ENCODE results near the gene CXCL10. TPM values are rescaled to one million over a fixed set of nuclear protein-coding genes. Genes with fewer than 3 reads are reported as not detected.

Gene CXCL10
- total and polyA plus RNA-seq, 9 of the 15 experiments (the other 6 are each of a cell fraction or from before 2014, with no cell fraction given), result 0.06 to 0.18 (median 0.08) TPM; not detected in 6

DNA sequence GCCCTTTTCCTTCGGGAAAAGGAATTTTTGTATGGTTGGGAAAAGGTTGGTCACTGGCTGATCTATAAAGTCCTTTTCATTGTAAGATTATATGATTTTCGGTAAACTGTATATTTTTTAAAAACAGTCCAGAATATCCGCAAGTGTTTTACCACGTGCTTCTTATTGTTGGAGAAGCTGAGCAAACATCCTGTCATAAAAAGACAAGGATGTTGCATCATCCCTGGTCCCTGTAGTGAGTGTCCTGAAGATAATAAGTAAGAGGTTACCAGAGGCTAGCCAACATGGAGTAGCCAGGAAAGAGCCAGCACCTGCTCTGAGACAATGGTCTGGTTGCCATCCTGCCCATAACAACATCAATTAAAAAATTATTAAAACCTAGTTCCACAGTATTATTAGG lies 21.1 kb downstream of the CXCL10 start (continued):
- TF ChIP-seq, protein P1, sequence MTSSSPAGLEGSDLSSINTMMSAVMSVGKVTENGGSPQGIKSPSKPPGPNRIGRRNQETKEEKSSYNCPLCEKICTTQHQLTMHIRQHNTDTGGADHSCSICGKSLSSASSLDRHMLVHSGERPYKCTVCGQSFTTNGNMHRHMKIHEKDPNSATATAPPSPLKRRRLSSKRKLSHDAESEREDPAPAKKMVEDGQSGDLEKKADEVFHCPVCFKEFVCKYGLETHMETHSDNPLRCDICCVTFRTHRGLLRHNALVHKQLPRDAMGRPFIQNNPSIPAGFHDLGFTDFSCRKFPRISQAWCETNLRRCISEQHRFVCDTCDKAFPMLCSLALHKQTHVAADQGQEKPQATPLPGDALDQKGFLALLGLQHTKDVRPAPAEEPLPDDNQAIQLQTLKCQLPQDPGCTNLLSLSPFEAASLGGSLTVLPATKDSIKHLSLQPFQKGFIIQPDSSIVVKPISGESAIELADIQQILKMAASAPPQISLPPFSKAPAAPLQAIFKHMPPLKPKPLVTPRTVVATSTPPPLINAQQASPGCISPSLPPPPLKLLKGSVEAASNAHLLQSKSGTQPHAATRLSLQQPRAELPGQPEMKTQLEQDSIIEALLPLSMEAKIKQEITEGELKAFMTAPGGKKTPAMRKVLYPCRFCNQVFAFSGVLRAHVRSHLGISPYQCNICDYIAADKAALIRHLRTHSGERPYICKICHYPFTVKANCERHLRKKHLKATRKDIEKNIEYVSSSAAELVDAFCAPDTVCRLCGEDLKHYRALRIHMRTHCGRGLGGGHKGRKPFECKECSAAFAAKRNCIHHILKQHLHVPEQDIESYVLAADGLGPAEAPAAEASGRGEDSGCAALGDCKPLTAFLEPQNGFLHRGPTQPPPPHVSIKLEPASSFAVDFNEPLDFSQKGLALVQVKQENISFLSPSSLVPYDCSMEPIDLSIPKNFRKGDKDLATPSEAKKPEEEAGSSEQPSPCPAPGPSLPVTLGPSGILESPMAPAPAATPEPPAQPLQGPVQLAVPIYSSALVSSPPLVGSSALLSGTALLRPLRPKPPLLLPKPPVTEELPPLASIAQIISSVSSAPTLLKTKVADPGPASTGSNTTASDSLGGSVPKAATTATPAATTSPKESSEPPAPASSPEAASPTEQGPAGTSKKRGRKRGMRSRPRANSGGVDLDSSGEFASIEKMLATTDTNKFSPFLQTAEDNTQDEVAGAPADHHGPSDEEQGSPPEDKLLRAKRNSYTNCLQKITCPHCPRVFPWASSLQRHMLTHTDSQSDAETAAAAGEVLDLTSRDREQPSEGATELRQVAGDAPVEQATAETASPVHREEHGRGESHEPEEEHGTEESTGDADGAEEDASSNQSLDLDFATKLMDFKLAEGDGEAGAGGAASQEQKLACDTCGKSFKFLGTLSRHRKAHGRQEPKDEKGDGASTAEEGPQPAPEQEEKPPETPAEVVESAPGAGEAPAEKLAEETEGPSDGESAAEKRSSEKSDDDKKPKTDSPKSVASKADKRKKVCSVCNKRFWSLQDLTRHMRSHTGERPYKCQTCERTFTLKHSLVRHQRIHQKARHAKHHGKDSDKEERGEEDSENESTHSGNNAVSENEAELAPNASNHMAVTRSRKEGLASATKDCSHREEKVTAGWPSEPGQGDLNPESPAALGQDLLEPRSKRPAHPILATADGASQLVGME (CRISPR knock-in tag; IDR thresholded peaks at IDR 0.05), result 0 out of 2 replicates have a peak, but pooled peaks have one; percentile 7
- 0 out of 2 replicates have a peak, but pooled peaks have one; percentile 11 for TF ChIP-seq ZNF766 (CRISPR knock-in tag; conservative IDR thresholded peaks at IDR 0.05)
- peak; percentile 83 for TF ChIP-seq ATF7 (IDR thresholded peaks at IDR 0.05)
- 0 out of 2 replicates have a peak, but pooled peaks have one; percentile 43 for TF ChIP-seq ZNF592 (IDR thresholded peaks at IDR 0.05)
- TF ChIP-seq, protein P2, sequence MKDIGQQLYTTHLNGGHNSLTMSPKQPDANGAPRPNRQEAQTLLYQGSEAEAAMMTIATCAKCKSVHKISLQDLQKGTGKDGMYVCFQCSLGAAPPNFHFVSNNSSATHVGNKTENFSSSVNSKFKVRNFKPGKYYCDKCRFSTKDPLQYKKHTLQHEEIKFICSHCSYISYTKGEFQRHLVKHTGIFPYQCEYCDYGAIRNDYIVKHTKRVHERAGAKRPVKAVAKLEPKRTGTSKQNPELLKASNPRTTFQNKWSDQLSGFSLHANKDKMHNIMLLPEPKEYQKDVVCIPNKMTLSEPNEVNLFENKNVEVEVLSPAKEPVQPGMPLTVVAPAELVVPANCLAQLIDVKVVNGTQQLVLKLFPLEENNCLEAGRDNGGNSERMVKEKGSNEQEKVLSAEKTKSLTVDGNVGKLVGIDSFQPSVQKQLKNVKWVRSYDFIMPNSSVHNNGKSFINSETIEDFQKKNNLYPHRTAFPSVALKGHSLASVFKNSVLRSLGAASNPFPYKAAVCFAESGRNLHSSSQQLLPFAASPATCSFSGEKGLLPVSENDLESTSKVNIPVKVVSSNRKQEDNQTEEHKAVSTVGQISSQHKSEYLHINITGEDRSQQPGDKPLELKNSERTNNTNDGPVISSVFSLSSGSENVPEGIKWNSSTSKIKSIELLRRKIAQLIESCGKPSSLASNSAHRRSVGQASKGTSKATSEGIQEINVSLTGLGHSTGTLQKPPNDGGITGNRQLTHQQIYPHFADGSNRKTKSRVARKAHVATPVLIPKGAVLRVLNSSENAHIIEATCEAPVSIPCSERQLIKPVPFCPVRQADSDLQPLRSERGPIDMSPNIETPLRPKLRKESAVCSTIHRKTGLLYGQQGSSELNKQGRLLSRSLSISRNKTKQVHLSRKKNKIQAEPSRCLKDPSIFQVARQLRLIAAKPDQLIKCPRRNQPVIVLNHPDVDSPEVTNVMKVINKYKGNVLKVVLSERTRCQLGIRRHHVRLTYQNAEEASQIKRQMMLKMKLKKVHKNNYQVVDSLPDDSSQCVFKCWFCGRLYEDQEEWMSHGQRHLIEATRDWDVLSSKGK (CRISPR knock-in tag; IDR thresholded peaks at IDR 0.05), result no peak
- peak; percentile 80; the same call in 1 of the 2 replicates for TF ChIP-seq ZNF197 (CRISPR knock-in tag; IDR thresholded peaks at IDR 0.05; ENCODE audit: low read depth)
- TF ChIP-seq SRF (CRISPR knock-in tag; IDR thresholded peaks at IDR 0.05), result no peak
- TF ChIP-seq POLR2G (IDR thresholded peaks at IDR 0.05; ENCODE audit: low read depth, low read length), result no peak
- no peak for TF ChIP-seq CREM (IDR thresholded peaks at IDR 0.05; ENCODE audit: low read depth)
- TF ChIP-seq BACH1 (tag; IDR thresholded peaks at IDR 0.05), result peak; percentile 81; the same call in 1 of the 2 replicates
- TF ChIP-seq ZEB2 (IDR thresholded peaks at IDR 0.05), result no peak
- TF ChIP-seq GABPA (tag; conservative IDR thresholded peaks at IDR 0.05; ENCODE audit: low read depth), result peak; percentile 74
- TF ChIP-seq XRCC3 (IDR thresholded peaks at IDR 0.05), result no peak

All from K562 (cell line).